Upper lobe of right lung (tissue), 1 donor: ENCODE results near the gene BHMT2. TPM values are rescaled to one million over a fixed set of nuclear protein-coding genes. Genes with fewer than 3 reads are reported as not detected.

Experiments used
- ATAC-seq: fragments of 200-7000 bp; cut with Tn5 transposase; one replicate; pipeline ENCODE4 v1.9.1; 2020; ENCODE audit warnings: mild to moderate bottlenecking, moderate library complexity
- DNase-seq: peaks from one replicate; pipeline ENCODE4 v3.0.0-alpha.2; 2020
- H3K27ac ChIP-seq: fragments of 200-600 bp; one replicate; pipeline ENCODE4 v1.8.0; 2022
- H3K27me3 ChIP-seq: fragments of 200-600 bp; one replicate; pipeline ENCODE4 v1.8.0; 2022; ENCODE audit warnings: mild to moderate bottlenecking
- H3K36me3 ChIP-seq: fragments of 200-600 bp; one replicate; pipeline ENCODE4 v1.8.0; 2022
- H3K4me1 ChIP-seq: fragments of 200-600 bp; one replicate; pipeline ENCODE4 v1.8.0; 2022
- H3K4me3 ChIP-seq: fragments of 200-600 bp; one replicate; pipeline ENCODE4 v1.8.0; 2022; ENCODE audit warnings: mild to moderate bottlenecking
- H3K9me3 ChIP-seq: fragments of 200-600 bp; one replicate; pipeline ENCODE4 v1.8.0; 2022
- intact Hi-C: fragments of 100-400 bp; cut with DNase I; formaldehyde crosslinking; loops from one replicate; pipeline ENCODE4 v1.11.0; 2022
- total RNA-seq: library from RNA; stranded (reverse); fragmentation: NEBNext Ultra II Directional; extraction: Animal tissue kit (Norgen Biotek cat#: 25700); gene quantifications from one replicate; pipeline ENCODE4 v1.2.1, GENCODE V29; 2021
- TF ChIP-seq, protein P1 (sequence below): fragments of 200-600 bp; IDR thresholded peaks from one replicate; pipeline ENCODE4 v1.8.0; 2022; ENCODE audit warnings: antibody characterized with exemption
- donor health status: DM: no; HTN: yes; CAD: no; lungs with severe emphysema.

Gene BHMT2
- total RNA-seq, 1 donor from 2014 or later = 4.7 TPM

- DNase-seq = no peak
- no peak overlapping the region for H3K4me3 ChIP-seq
- TF ChIP-seq, protein P1, sequence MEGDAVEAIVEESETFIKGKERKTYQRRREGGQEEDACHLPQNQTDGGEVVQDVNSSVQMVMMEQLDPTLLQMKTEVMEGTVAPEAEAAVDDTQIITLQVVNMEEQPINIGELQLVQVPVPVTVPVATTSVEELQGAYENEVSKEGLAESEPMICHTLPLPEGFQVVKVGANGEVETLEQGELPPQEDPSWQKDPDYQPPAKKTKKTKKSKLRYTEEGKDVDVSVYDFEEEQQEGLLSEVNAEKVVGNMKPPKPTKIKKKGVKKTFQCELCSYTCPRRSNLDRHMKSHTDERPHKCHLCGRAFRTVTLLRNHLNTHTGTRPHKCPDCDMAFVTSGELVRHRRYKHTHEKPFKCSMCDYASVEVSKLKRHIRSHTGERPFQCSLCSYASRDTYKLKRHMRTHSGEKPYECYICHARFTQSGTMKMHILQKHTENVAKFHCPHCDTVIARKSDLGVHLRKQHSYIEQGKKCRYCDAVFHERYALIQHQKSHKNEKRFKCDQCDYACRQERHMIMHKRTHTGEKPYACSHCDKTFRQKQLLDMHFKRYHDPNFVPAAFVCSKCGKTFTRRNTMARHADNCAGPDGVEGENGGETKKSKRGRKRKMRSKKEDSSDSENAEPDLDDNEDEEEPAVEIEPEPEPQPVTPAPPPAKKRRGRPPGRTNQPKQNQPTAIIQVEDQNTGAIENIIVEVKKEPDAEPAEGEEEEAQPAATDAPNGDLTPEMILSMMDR = no peak
- H3K27ac ChIP-seq = no peak overlapping the region
- no peaks in the 10 kb centered on the region for H3K27me3 ChIP-seq
- no peaks in the 10 kb centered on the region for H3K4me1 ChIP-seq
- no peak for ATAC-seq
- no peaks in the 10 kb centered on the region for H3K36me3 ChIP-seq
- H3K9me3 ChIP-seq = no peaks in the 10 kb centered on the region
- intact Hi-C loops = no loop called here
Observed at GRCh38 chr5:79050498-79050897, 19.1 kb upstream of the BHMT2 start.

DNA sequence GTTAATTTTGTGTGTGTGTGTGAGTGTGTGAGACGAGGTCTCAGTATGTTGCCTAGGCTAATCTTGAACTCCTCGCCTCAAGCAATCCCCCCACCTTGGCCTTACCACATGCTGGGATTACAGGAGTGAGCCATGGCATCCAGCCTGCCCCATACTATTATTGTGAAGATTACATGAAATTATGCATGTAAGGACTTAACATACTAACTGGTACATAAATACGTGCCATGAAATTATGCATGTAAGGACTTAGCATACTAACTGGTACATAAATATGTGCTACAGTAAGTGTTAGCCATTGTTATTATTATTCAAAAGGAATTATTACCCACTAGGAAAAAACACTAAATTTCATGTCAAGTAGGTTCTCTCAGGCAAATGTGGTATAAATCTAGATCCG is 16.2 kb upstream of the BHMT2 start:
- Histone ChIP-seq H3K4me3 (no peak overlapping the region), H3K36me3 (no peaks in the 10 kb centered on the region), H3K27ac (no peak overlapping the region), H3K4me1 (no peaks in the 10 kb centered on the region), H3K27me3 (no peaks in the 10 kb centered on the region), H3K9me3 (no peaks in the 10 kb centered on the region)
- TF ChIP-seq, protein P1 = no peak
- DNase-seq (no peak), ATAC-seq (no peak)
- intact Hi-C loops = no loop called here

- no peak overlapping the region for H3K27ac ChIP-seq
- DNase-seq = no peak
- TF ChIP-seq, protein P1 = no peak
- no peak for ATAC-seq
- no peaks in the 10 kb centered on the region for H3K4me1 ChIP-seq
- H3K27me3 ChIP-seq = no peaks in the 10 kb centered on the region
- no peaks in the 10 kb centered on the region for H3K9me3 ChIP-seq
- intact Hi-C loops = no loop called here
- H3K4me3 ChIP-seq = no peak overlapping the region
- no peaks in the 10 kb centered on the region for H3K36me3 ChIP-seq
Observed at GRCh38 chr5:79055017-79055416, 14.6 kb upstream of the BHMT2 start.

DNA sequence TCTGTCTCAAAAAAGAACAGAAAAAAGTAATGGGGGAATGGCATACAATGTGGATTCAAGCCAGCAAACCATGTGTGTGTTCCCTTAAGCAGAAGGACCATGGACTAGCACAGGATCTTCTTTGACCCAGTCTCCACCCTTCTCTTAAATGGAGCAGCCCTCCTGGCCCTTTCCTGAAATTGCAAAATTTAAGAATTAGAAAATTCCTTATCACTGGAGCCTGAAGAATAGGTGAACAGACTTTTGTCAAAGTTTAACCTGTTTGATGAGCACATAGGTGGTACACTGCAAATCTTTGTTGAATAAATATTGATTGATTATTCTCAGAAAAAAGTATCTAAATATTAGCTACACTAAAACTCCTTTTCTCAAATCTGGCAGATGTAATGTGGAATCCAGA is 12.7 kb upstream of the BHMT2 start:
- TF ChIP-seq, protein P1 = no peak
- H3K27ac ChIP-seq = no peak overlapping the region
- no peaks in the 10 kb centered on the region for H3K9me3 ChIP-seq
- no peak for DNase-seq
- no peaks in the 10 kb centered on the region for H3K4me1 ChIP-seq
- no peaks in the 10 kb centered on the region for H3K36me3 ChIP-seq
- intact Hi-C loops = no loop called here
- no peak overlapping the region for H3K4me3 ChIP-seq
- no peak for ATAC-seq
- H3K27me3 ChIP-seq = no peaks in the 10 kb centered on the region

- H3K27me3 ChIP-seq = no peaks in the 10 kb centered on the region
- no peaks in the 10 kb centered on the region for H3K9me3 ChIP-seq
- no peak for DNase-seq
- intact Hi-C loops = no loop called here
- TF ChIP-seq, protein P1 = no peak
- H3K4me1 ChIP-seq = no peaks in the 10 kb centered on the region
- no peaks in the 10 kb centered on the region for H3K36me3 ChIP-seq
- ATAC-seq = no peak
- no peak overlapping the region for H3K4me3 ChIP-seq
- H3K27ac ChIP-seq = no peak overlapping the region
Observed at GRCh38 chr5:79059674-79060073, 9.9 kb upstream of the BHMT2 start.

DNA sequence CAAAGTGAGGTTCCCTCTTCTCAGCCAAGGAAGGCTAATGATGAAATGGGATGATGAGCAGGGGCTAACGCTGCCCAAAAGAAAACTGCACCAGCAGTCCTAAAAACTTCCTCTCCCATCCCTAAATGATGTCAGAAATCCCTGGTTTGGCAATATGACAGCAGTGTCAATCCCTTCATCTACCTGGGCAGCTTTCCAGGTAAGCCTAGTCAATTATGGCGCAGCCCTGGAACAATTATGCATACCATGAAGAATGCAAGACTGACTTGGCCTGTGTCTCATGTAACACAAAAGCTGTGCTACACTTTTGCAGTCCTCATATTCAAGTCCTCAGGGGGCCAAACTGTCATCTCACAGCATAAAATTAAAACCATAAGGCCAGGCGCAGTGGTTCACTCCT is 7.1 kb upstream of the BHMT2 start:
- Histone ChIP-seq H3K27me3 (no peaks in the 10 kb centered on the region), H3K27ac (no peak overlapping the region), H3K4me3 (no peak overlapping the region), H3K36me3 (no peaks in the 10 kb centered on the region), H3K4me1 (no peaks in the 10 kb centered on the region), H3K9me3 (no peaks in the 10 kb centered on the region)
- ATAC-seq (no peak), DNase-seq (no peak)
- TF ChIP-seq, protein P1 = no peak
- intact Hi-C loops = no loop called here
